AG08395 (cell line): ENCODE results near the gene TRIM56.
A peak's percentile ranks its signal among the peaks of the same experiment; 100 is the strongest.
"Not testable (repeated sequence)": the region's sequence is repeated elsewhere in the genome, so short reads cannot be mapped to it uniquely, and the experiment has no call there.

ENCODE experiments used
- DNase-seq: peaks from one replicate; pipeline ENCODE4 v3.0.0; 2012; ENCODE audit warnings: mixed read lengths, low spot score

Gene TRIM56

DNA sequence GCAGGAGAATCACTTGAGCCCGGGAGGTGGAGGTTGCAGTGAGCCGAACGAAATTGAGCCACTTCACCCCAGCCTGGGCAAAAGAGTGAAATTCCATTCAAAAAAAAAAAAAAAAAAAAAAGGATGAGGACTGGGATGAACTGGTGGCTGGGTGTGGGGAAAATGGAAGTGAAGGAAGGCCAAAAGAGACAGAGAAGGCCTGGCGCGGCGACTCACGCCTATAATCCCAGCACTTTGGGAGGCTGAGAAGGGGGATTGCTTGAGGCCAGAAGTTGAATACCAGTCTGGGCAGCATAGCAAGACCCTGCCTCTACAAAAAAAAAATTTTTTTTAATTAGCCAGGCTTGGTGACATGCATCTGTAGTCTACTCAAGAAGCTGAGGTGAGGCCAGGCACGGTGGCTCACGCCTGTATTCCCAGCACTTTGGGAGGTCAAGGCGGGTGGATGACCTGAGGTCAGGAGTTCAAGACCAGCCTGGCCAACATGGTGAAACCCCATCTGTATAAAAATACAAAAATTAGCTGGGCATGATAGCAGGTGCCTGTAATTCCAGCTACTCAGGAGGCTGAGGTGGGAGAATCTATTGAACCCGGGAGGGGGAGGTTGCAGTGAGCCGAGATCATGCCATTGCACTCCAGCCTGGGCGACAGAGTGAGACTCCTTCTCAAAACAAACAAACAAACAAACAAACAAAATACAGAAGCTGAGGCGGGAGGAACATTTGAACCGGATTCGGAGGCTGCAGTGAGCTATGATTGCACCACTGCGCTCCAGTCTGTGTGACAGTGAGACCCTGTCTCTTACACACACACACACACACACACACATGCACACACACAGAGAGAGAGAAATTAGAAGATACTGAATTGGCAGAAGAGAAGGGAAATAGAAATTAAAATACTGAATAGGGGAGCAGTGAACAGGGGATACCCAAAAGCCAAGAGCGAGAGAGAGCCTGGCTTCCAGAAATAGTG, 47.6 kb downstream of the TRIM56 start:
- DNase-seq: not testable (repeated sequence)

DNA sequence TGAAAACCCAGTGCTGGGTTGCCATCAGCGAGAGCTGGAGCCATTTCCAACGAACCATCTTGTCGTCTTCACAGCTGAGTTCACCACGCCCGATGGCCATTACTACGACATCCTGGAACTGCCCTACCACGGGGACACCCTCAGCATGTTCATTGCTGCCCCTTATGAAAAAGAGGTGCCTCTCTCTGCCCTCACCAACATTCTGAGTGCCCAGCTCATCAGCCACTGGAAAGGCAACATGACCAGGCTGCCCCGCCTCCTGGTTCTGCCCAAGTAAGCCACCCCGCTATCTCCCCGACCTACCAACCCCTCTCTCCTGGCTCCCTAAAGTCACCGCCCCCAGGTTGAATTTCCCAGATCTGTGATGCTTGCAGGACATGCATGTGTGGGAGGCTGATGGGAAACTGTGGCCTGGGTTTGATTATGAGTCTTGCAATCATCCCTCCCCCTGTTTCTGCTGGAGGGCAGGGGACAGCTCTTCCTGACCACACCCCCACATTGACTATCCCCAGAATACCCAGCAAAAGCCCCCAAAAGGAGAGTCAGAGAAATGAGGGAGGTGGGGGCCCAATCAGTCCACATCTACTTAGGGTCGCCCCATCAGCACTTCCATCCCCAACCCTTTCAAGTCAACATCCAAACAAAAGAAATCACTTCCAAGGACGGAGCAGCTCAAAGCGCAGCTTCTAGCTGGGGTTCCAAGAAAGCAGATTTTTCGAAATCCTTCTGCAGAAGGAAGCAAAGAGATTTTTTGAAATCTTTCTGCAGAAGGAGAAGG, 48.5 kb downstream of the TRIM56 start:
- no peak for DNase-seq

DNA sequence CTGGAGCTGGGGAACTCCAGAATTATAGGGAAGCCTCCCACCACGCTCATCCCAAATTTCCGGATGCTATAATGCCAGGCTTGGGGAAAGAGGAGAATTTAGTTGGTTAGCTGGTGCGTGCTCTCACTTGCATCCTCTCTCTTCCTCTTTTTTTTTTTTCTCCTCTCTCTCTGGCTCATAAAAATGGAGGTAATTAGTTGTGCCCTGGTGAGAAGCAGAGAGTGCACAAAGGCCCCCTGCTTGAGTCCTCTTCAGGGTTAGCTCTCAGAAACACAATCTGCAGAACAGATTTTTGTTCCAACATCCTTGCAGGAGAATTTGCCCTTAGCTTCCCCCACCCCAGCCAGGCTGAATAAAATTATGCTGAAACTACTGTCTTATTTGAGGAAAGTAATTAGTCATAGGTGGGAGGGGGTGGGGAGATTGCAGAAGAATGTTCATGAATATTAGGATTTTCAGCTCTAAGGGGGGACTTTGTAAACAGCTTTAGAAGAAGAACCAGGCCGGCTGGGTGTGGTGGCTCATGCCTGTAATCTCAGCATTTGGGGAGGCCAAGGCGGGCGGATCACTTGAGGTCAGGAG, 49.2 kb downstream of the TRIM56 start:
- DNase-seq: no peak

DNA sequence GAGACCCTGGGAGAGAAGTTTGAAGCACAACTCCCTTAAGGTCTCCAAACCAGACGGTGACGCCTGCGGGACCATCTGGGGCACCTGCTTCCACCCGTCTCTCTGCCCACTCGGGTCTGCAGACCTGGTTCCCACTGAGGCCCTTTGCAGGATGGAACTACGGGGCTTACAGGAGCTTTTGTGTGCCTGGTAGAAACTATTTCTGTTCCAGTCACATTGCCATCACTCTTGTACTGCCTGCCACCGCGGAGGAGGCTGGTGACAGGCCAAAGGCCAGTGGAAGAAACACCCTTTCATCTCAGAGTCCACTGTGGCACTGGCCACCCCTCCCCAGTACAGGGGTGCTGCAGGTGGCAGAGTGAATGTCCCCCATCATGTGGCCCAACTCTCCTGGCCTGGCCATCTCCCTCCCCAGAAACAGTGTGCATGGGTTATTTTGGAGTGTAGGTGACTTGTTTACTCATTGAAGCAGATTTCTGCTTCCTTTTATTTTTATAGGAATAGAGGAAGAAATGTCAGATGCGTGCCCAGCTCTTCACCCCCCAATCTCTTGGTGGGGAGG, 52.5 kb downstream of the TRIM56 start:
- DNase-seq: no peak

DNA sequence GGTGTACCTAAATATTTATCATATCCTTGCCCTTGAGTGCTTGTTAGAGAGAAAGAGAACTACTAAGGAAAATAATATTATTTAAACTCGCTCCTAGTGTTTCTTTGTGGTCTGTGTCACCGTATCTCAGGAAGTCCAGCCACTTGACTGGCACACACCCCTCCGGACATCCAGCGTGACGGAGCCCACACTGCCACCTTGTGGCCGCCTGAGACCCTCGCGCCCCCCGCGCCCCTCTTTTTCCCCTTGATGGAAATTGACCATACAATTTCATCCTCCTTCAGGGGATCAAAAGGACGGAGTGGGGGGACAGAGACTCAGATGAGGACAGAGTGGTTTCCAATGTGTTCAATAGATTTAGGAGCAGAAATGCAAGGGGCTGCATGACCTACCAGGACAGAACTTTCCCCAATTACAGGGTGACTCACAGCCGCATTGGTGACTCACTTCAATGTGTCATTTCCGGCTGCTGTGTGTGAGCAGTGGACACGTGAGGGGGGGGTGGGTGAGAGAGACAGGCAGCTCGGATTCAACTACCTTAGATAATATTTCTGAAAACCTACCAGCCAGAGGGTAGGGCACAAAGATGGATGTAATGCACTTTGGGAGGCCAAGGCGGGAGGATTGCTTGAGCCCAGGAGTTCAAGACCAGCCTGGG, 53.1 kb downstream of the TRIM56 start:
- peak; percentile 91 for DNase-seq

DNA sequence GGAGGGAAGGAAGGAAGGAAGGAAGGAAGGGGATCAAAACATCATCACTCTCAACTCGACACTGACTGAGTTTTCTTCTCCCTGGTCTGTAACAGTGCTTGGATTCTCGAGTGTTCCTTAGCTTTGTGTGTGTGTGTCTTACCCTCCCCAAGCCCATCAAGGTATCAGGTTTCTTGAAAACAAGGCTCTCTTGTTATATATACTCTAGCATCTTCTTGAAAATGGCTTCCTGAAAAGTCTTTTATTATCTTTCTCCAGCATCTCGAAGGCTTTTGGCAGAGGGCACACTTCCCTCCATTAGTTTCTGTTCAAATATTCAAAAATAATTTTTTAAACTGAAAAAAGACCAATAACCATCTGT, 55.0 kb downstream of the TRIM56 start:
- DNase-seq: no peak

DNA sequence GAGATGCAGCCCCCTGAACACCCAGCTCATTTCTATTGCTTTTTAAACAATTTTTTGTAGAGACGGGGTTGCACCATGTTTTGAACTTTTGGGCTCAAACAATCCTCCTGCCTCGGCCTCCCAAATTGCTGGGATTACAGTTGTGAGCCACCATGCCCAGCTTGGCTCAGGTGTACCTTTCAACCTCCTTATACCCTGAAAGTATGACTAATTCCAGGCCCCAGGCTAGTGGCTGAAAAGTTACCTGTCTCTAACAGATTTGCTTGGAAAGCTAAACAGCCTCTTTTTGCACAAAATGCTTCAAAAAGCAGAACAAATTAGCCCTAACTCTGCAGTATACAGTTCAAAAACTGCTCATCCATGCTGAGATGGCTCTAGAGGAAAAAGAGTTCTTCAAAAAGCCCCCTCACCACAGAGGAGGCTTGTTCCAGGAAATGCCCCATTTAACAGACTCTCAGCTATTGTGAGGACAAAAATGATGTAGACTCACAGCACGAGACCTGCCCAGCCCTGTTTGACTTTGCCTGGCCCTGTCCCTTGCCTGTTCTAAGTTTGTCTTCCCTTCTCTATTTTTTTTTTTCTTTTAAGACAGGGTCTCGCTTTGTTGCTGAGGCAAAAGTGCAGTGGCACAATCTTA, 55.6 kb downstream of the TRIM56 start:
- no peak for DNase-seq
